ENCODE data around the gene DEGS1.

Gene DEGS1

GRCh38 chr1:224217655-224218623 lies 34.9 kb downstream of the DEGS1 start:
- no peak for TF ChIP-seq GATA2 (IDR thresholded peaks at IDR 0.05; ENCODE audit: low read depth, low read length)
- no peak for TF ChIP-seq GATA3 (IDR thresholded peaks at IDR 0.05; ENCODE audit: low read depth, low read length)

- TF ChIP-seq GATA3 (IDR thresholded peaks at IDR 0.05; ENCODE audit: low read depth, low read length) (no peak), GATA2 (IDR thresholded peaks at IDR 0.05; ENCODE audit: low read depth, low read length) (no peak)
Observed at GRCh38 chr1:224219011-224219611, 36.1 kb downstream of the DEGS1 start.

- no peak for TF ChIP-seq GATA2 (IDR thresholded peaks at IDR 0.05; ENCODE audit: low read depth, low read length)
- no peak for TF ChIP-seq GATA3 (IDR thresholded peaks at IDR 0.05; ENCODE audit: low read depth, low read length)
Observed at GRCh38 chr1:224219612-224220059, 36.6 kb downstream of the DEGS1 start.

GRCh38 chr1:224223819-224224714 lies 41.0 kb downstream of the DEGS1 start:
- TF ChIP-seq GATA3 (IDR thresholded peaks at IDR 0.05; ENCODE audit: low read depth, low read length) (no peak), GATA2 (IDR thresholded peaks at IDR 0.05; ENCODE audit: low read depth, low read length) (no peak)

GRCh38 chr1:224226849-224227502 lies 43.9 kb downstream of the DEGS1 start:
- TF ChIP-seq GATA2 (IDR thresholded peaks at IDR 0.05; ENCODE audit: low read depth, low read length) = no peak
- TF ChIP-seq GATA3 (IDR thresholded peaks at IDR 0.05; ENCODE audit: low read depth, low read length) = no peak

GRCh38 chr1:224234017-224234416 lies 51.0 kb downstream of the DEGS1 start:
- TF ChIP-seq GATA2 (IDR thresholded peaks at IDR 0.05; ENCODE audit: low read depth, low read length) (no peak), GATA3 (IDR thresholded peaks at IDR 0.05; ENCODE audit: low read depth, low read length) (no peak)

- TF ChIP-seq GATA3 (IDR thresholded peaks at IDR 0.05; ENCODE audit: low read depth, low read length) (no peak), GATA2 (IDR thresholded peaks at IDR 0.05; ENCODE audit: low read depth, low read length) (no peak)
Observed at GRCh38 chr1:224235813-224236493, 52.9 kb downstream of the DEGS1 start.

GRCh38 chr1:224237119-224237881 lies 54.3 kb downstream of the DEGS1 start:
- TF ChIP-seq GATA3 (IDR thresholded peaks at IDR 0.05; ENCODE audit: low read depth, low read length) = no peak
- TF ChIP-seq GATA2 (IDR thresholded peaks at IDR 0.05; ENCODE audit: low read depth, low read length) = no peak

GRCh38 chr1:224238212-224238611 lies 55.2 kb downstream of the DEGS1 start:
- no peak for TF ChIP-seq GATA3 (IDR thresholded peaks at IDR 0.05; ENCODE audit: low read depth, low read length)
- no peak for TF ChIP-seq GATA2 (IDR thresholded peaks at IDR 0.05; ENCODE audit: low read depth, low read length)

- TF ChIP-seq GATA3 (IDR thresholded peaks at IDR 0.05; ENCODE audit: low read depth, low read length) (no peak), GATA2 (IDR thresholded peaks at IDR 0.05; ENCODE audit: low read depth, low read length) (no peak)
Observed at GRCh38 chr1:224238756-224239155, 55.7 kb downstream of the DEGS1 start.

Measured in SH-SY5Y (cell line).